ENCODE results near the gene DTX2.
A peak's percentile ranks its signal among the peaks of the same experiment; 100 is the strongest.
"Not testable (repeated sequence)": the region's sequence is repeated elsewhere in the genome, so short reads cannot be mapped to it uniquely, and the experiment has no call there.

DTX2 gene

DNA sequence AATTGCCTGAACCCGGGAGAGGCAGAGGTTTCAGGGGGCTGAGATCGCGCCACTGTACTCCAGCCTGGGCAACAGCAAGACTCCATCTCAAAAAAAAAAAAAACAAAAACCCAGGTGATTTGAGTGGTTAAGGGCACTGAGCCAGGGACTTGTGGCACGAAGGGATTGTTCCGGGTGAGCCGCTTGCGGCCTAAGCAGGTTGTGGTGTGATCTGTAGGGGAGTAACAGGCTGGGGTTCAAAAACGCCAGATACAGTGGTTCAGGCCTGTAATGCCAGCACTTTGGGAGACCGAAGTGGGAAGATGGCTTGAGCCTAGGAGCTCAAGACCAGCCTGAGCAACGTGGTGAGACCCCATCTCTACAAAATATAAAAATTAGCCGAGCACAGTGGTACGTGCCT lies 17.7 kb upstream of the DTX2 start:
- not testable (repeated sequence) for DNase-seq (ENCODE audit: low read depth in 3 of 3)

DNA sequence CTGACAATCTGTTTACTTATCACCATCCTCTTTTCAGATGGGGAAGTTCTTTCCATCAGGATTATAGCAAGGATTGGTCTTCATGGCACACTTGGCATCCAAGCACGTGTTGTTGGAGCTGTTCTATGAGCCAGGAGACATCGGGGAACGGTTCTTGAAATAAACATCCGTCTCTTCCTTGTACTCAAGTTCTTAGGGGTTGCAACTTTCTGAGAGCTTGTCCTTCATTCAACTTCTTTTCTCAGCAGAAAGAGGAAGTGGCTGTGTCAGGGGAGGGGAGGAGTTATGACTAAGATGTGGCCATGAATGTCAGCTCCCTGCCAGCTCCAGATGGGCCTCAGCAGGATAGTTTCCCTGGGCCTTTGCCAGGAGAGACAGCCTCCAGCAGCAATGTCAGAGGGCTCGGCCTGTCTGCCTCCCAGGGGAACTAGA lies 15.9 kb upstream of the DTX2 start:
- not testable (repeated sequence) for DNase-seq (ENCODE audit: low read depth in 3 of 3)

DNA sequence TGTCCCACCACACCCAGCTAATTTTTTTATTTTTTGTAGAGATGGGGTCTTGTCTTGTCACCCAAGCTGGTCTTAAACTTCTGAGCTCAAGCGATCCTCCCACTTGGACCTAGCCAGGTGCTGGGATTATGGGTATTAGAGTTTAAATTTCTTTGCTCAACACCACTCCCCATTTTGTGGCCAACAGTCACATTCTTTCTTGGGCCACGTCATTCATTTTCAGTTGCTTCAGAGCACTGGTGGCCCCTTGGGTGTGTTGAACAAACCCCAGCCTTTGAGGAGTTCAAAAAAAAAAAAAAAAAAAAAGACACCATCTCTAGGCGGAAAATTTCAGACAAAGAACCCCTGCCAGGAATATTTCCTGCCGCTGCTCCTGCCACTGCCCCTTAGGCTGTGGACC lies 4.5 kb upstream of the DTX2 start:
- not testable (repeated sequence) for DNase-seq (ENCODE audit: low read depth in 3 of 3)

DNA sequence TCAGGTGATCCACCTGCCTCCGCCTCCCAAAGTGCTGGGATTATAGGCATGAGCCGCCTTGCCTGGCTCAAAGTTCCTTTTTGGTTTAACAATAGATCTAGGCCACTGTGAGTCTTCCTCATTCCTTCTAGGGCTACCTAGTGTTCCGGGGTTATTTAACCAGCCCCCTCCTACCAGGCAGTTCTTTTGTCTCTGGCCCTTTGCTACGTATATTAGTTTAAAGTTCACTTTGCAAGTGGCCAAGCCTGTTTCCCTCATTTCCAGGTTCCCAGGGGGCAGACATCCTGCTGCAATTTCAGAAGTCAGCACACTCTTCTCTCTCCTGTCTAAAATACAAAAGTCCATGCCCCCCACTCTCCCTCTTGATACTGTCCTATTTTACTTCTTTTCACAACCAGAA lies 3.0 kb upstream of the DTX2 start:
- DNase-seq (ENCODE audit: low read depth in 3 of 3), result not testable (repeated sequence)

DNA sequence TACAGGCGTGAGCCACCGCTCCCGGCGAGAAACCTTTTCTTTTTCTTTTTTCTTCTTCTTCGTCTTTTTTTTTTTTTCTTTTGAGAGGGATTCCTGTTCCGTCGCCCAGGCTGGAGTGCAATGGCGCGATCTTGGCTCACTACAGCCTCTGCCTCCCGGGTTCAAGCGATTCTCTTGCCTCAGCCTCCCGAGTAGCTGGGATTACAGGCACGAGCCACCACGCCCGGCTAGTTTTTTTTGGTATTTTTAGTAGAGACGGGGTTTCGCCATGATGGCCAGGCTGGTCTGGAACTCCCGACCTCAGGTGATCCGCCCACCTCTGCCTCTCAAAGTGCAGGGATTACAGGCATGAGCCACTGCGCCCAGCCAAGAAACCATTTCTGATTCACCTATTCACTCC lies 742 bp upstream of the DTX2 start:
- not testable (repeated sequence) for DNase-seq (ENCODE audit: low read depth in 3 of 3)

DNA sequence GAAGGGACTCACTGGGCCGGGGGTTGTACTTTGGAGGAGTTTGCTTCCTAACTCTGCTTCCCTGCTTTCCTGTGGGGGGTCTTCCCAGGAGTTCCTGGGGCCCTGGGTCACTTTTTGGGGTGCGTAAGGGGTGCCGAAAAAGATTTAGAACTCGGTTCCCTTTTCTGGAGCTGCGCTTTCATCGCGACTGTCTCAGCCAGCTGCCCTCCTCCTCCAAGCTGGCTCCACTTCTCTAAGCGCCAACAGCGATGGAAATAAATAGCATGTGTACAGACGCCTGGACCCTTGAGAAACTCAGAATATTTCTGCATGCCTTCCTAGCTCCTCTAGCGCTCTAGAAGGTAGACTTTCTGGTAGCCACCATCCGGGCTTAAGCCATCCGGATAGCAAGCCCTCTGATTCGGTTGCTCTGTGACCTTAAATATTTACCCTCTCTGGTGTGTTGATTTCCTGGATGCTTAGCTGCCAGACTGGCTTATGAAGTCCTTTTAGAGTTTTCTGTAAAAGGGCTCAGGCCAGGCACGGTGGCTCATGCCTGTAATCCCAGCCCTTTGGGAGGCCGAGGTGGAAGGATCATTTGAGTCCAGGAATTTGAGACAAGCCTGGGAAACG lies 868 bp downstream of the DTX2 start:
- DNase-seq (ENCODE audit: low read depth in 3 of 3), result not testable (repeated sequence)

DNA sequence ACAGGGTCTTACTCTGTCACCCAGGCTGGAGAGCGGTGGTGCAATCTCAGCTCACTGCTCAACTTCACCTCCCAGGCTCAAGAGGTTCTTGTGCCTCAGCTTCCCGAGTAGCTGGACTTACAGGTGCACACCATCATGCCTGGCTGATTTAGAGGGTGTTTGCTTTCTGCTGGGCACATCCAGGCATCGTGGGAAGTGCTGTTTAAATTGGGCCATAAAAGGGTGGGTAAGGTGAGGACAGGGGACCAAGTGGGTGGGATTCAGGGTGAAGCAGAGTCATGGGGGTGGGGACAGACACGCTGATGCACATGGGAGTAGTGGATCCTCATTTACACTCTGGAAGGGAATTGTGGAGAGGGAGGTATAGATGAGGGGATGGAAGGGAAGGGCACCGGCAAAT lies 3.5 kb downstream of the DTX2 start:
- DNase-seq (ENCODE audit: low read depth in 3 of 3), result not testable (repeated sequence)

DNA sequence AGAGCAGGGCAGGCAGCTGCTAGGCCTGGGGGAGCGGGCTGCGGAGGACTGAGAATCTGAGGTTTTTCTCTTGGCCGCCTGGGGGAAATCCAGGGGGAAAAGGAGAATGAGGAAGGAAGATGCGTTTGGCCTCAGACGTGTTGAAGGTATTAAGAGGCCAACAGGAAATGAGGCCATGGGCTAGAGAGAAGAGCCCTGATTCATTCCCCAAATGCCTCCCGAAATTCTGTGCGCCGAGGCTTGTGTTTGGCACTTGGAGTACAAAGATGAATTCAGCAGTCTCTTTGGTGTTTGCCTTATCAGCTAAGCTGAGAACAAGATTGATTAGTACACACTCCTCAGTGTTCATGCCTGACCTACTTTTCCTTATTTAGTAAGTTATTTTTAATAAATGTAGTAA lies 4.4 kb downstream of the DTX2 start:
- not testable (repeated sequence) for DNase-seq (ENCODE audit: low read depth in 3 of 3)

DNA sequence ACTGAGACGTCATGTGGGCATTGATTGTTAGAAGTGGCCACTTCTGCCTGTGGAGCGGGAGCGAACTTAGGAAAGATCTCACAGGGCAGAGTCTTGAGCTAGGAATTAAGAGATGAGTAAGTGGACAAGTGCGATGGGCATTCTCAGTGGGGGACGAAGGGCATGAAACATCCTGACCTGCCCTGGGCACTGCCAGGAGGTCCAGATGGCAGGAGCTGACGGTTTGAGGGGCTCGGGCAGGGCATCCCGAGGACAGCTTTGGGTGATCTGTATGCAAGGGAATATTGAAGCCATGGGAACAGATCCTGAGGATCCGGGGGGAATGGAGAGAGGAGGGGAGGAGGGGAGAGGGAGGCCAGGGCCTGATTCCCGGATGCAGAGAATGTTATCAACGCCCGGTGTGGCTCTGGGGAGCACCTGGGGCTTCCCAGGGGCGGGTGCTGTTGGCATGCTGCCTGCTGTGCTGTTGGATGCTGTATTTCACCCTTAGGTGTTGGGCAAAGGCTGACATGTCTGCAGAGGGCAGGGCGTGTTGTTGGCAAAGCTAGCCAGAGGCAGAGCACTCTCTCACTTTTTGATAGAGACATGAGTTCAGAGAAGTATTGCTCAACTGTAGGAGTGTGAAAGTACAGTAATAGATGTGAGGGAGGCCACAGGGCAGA lies 6.4 kb downstream of the DTX2 start:
- not testable (repeated sequence) for DNase-seq (ENCODE audit: low read depth in 3 of 3)

DNA sequence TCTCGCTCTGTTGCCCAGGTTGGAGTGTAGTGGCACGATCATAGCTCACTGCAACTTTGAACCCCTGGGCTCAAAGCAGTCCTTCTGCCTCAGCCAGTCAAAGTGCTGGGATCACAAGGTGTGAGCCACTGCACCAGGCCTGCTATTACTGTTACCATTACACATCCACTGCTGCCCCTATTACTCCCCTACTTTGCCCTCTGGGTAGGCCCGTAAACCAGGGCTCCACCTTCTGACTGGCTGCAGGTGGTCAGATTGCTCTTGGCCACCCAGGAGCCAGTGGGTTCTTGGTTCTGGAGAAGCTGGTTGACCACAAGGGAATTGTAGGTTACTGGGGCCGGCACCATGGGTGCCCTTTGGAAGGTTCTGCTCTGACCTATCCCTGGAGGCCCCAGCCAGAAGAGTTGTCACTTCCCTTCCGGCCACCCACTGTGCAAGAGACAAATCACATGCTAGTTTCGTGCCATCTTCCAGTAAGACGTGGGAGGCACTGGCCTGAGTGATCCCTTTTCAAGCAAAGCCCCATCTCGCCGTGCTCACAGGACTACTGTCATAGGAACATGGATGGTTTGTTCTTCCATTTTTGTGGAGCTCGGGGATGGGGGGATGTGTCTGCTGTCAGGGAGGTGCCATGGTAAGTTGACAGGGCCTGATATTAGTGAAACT lies 10.2 kb downstream of the DTX2 start:
- not testable (repeated sequence) for DNase-seq (ENCODE audit: low read depth in 3 of 3)

DNA sequence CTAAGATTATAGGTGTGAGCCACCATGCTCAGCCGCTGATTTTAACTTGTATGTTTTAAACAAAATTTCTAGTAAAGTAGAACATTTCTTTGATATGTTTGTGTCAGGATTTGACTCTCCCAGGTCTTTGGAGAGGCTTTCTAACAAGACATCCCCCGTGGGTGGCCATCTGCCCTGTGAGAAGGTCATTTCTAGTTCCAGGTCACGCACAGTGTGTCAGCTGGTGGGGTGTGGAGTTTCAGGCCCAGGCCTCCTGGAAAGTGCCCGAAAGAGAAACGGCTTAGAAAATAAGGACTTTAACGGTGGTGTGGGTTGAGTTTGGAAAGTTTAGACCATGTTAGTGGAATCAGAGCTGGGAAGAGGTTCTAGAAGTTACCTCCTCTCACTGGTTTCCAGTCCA lies 11.6 kb downstream of the DTX2 start:
- DNase-seq (ENCODE audit: low read depth in 3 of 3), result not testable (repeated sequence)

DNA sequence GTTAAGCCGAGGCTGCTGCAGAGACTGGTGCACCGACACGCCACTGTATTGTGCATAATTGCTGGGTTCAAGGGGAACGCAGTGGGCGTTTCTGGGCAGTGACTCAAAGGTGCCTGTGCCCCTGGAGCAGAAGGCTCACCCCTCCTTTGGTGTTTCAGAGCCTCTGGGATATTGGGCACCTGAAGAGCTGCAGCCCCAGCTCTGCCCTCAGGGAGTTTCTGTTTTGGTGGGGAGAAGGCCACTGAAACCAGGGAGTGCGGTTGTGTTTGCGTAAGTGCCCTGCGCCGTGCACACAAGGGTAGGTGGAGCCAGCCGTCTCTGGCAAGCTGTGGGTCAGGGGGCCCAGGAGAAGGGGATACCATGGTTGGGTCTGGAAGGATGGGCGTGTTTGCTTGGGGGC lies 14.8 kb downstream of the DTX2 start:
- DNase-seq (ENCODE audit: low read depth in 3 of 3), result not testable (repeated sequence)

DNA sequence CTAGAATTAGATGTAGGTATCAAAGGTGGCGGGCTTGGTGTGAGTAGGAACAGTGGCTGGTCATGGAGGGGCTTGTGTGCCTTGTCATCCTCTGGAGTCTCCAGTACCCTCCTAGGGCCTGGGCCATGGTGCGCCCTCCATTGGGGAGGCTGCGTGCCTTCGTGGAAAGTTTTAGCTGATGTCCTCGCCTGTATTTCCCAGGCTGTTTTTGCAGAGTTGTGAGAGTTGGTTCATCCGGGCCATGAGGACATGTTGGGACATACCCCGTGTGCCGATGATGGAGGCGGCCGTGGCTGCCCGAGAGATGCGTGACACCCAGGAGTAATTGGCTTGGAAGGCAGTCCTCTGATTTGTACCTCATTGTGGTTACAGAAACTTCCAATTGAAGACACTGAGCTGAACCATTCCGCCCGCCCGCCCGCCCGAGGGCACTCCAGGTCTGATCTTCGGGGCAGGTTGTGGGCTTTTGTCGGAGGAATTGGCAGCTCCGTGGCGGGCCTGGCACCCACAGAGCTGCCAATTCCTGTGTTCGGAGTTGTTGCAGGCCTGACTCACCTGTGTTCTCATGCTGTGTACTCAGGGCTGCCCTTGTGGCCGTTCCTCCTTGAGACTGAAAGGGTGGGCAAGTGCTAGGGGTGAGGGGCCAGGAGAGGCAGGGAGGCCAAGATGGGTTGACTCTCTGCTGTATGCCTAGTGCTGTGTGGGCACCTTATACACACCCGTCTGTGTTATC lies 15.4 kb downstream of the DTX2 start:
- DNase-seq (ENCODE audit: low read depth in 3 of 3), result not testable (repeated sequence)

DNA sequence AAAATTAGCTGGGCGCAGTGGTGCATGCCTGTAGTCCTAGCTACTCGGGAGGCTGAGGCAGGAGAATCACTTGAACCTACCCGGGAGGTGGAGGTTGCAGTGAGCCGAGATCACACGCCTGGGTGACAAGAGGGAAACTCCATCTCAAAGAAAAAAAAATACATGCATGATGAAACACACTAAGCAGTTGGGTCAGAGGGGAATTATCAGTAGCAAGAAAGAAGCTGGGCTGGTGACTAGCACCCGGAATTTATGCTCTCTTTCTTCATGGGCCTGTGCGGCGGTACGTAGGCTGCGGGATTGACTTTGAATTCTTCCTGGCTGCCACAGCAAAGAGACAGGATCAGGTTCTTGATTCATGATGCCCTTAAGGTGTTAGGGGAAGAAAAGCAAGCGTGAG lies 18.1 kb downstream of the DTX2 start:
- DNase-seq (ENCODE audit: low read depth in 3 of 3), result not testable (repeated sequence)

DNA sequence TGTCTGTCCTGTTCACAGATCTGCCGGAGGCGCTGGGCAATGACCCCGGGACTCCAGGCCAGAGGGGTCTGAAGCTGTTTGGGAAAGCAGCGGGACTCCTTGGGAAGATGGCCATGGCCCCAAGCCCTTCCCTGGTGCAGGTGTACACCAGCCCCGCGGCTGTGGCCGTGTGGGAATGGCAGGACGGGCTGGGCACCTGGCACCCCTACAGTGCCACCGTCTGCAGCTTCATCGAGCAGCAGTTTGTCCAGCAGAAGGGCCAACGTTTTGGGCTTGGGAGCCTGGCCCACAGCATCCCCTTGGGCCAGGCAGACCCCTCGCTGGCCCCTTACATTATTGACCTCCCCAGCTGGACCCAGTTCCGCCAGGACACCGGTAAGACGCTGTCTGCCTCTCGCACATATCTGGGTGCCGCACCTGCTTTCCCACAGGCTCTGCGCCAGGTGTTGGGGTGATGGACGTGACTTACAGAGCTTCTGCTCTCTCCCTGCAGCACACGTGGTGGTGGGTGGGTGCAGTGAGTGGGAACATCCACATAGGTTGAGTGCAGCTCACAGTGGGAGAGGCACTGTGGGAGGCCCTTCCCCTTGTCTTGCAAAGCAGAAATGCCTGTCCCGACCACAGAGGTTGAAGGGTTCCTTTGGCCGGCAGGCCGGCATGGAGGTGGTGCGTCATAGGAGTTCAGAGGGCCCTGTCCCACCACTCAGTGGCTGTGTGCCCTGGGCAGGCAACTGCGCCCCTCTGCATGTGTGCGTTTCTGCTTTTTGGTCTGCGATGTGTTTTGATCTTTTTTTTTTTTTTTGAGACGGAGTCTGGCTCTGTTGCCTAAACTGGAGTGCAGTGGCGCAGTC lies 19.1 kb downstream of the DTX2 start:
- DNase-seq (ENCODE audit: low read depth in 3 of 3), result not testable (repeated sequence)

DNA sequence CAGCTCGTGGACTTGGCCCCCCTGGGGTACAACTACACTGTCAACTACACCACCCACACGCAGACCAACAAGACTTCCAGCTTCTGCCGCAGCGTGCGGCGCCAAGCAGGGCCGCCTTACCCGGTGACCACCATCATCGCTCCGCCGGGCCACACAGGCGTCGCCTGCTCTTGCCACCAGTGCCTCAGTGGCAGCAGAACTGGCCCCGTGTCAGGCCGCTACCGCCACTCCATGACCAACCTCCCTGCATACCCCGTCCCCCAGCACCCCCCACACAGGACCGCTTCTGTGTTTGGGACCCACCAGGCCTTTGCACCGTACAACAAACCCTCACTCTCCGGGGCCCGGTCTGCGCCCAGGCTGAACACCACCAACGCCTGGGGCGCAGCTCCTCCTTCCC lies 21.2 kb downstream of the DTX2 start:
- not testable (repeated sequence) for DNase-seq (ENCODE audit: low read depth in 3 of 3)

DNA sequence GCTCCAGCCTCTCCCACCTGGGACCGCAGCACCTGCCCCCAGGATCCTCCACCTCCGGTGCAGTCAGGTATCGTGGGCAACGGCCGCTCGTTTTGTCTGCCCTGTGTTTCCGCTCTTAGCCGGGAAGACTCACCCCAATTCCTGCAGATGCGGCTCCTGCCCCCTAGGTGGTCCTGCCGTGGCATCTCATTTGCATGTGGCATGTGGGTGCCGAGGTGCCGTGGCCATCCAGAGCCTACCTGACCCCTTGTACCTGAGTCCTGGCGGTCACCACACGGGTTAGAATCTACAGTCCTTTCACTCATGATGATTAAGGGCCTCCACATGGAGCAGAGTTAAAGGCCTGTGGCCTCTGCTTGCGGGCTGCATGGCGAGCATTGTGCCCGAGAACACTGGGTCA lies 21.6 kb downstream of the DTX2 start:
- DNase-seq (ENCODE audit: low read depth in 3 of 3), result not testable (repeated sequence)

DNA sequence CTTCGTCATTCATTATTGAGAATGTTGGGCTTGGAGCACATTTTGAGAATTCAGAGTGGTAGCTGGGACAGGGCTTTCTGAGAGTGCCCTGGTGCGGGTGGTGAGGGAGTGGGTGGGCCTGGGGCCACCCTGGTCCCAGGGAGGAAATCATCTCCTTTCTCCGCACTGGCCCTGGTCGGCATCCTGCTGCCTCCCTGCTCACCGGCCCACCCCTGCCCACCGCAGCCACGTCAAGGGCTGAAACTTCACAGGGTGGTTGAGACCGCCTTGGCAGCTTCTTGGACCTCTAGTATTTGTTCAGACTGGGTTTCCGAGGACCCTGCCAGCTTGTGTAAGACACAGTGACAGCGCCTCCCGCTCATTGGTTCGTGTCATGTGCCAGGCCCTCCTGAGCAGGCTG lies 22.9 kb downstream of the DTX2 start:
- not testable (repeated sequence) for DNase-seq (ENCODE audit: low read depth in 3 of 3)

DNA sequence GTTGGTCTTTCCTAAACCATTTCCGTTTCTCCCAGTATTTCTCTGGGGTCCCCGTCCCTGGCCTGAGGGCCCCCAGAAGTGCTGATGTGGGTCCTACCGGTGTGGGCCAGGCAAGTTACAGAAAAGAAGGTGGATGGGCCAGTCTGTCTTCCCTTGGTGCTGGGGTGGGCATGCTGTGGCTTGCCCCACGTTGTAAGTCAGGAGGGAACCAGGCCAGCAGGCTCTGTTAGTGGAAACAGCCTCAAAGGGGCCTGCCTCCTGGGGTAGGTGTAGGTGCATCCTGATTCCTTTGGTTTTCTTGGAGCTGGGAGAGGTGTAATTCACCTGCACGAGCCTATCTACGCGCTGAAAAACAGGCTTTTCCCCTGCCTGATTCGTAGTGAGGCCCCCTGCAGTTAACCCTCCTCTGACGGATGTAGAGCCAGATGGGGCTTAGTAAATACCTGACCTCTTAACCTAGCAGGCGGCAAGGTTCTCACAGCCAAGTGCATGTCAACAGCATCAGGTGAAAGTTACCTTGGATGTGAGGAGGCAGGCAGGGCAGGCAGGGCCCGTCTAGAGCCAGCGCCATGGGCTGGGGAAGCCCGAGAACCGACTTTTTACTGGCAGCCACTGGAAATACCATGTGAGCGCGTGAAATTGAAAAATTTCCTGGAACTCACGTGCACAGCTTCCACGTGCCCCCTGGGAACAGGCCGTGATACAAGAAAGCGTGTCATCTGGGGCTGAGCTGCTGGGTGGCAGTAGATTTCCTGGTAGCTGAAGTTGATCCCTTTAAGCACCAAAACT lies 24.5 kb downstream of the DTX2 start:
- DNase-seq (ENCODE audit: low read depth in 3 of 3), result not testable (repeated sequence)

DNA sequence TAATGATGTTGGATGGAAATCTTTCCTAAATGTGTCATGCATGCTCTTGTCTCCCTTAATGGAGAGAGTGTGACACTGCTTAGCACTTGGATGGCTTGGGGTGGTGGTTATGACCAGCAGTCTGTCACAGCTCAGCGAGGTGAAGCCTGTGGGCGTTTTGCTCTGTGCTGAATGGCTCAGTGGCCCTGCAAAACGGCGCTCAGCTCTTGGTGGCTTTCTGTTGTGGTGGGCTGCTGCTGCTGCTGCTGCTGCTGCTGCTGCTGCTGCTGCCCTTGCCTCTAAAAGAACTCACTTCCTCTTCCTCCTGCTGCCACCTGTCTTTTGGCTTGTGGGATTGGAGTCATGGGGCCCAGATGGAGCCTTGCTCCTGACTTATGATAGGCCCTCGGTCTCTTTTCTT lies 25.1 kb downstream of the DTX2 start:
- peak in 2 of 3 donors; percentile 9 to 15 for DNase-seq (ENCODE audit: low read depth in 3 of 3)

DNA sequence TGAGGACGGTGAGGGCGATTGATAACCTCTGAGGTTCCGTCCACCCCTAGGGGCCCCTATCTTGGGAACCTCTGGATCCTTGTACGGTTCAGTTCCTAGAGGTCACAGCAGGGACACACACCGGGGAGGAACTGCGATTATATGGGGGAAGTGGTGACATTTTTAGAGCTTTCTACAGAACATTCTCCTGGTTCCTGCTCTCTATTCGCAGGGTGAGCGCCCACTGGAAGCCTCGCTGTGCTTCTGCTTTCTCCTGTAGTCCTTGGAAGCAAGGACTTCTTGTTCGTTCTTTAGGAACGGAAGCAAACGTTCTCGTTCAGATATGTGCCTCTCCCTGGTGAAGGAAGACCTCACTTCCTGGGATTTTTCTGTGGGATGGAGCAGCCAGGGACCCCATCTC lies 26.5 kb downstream of the DTX2 start:
- not testable (repeated sequence) for DNase-seq (ENCODE audit: low read depth in 3 of 3)
